Heart left ventricle (tissue), 16 donors: Measurements from ENCODE around the gene DENND6B. TPM values are rescaled to one million over a fixed set of nuclear protein-coding genes. Genes with fewer than 3 reads are reported as not detected.
"Not testable (repeated sequence)": the region's sequence is repeated elsewhere in the genome, so short reads cannot be mapped to it uniquely, and the experiment has no call there.

Experiments
- ATAC-seq, 4 donors: fragments of 200-7000 bp; cut with Tn5 transposase; one replicate each; pipeline ENCODE4 v1.9.1; 2020 to 2022; ENCODE audit warnings: moderate library complexity in 4 of 4, mild to moderate bottlenecking in 3 of 4, moderate number of reproducible peaks in 1 of 4
- DNase-seq, 5 donors: peaks; one replicate each; pipeline ENCODE4 v3.0.0-alpha.2; 2020
- H3K27ac ChIP-seq, 12 donors: fragments of 200-600 bp; sonication (generic) in 4 of 12; one replicate each; pipeline versions ENCODE4 v1.5.0 to v1.8.0; 2016 to 2022; ENCODE audit warnings: mild to moderate bottlenecking in 2 of 12
- H3K27me3 ChIP-seq, 9 donors: fragments of 200-600 bp; sonication (generic) in 2 of 9; one replicate each; pipeline versions ENCODE4 v1.5.1 to v1.8.0; 2016 to 2022; ENCODE audit warnings: mild to moderate bottlenecking in 3 of 9
- H3K36me3 ChIP-seq, 9 donors: fragments of 200-600 bp; sonication (generic) in 2 of 9; one replicate each; pipeline versions ENCODE4 v1.5.0 to v1.8.0; 2018 to 2022; ENCODE audit warnings: mild to moderate bottlenecking in 2 of 9
- H3K4me1 ChIP-seq, 12 donors: fragments of 200-600 bp; sonication (generic) in 4 of 12; one replicate each; pipeline versions ENCODE4 v1.5.0 to v1.8.0; 2016 to 2022; ENCODE audit warnings: mild to moderate bottlenecking in 3 of 12
- H3K4me3 ChIP-seq, 12 donors: fragments of 200-600 bp; sonication (generic) in 4 of 12; one replicate each; pipeline versions ENCODE4 v1.5.0 to v1.8.0; 2017 to 2022; ENCODE audit warnings: mild to moderate bottlenecking in 9 of 12, moderate library complexity in 4 of 12
- H3K9me3 ChIP-seq, 12 donors: fragments of 200-600 bp; sonication (generic) in 4 of 12; one replicate each; pipeline versions ENCODE4 v1.5.0 to v1.8.0; 2016 to 2022; ENCODE audit warnings: mild to moderate bottlenecking in 1 of 12
- CTCF ChIP-seq, 12 donors: fragments of 200-600 bp; sonication (generic) in 4 of 12; IDR thresholded peaks; one replicate each; pipeline versions ENCODE4 v1.5.0 to v1.8.0; 2018 to 2022; ENCODE audit warnings: antibody characterized with exemption in 12 of 12, mild to moderate bottlenecking in 5 of 12
- POLR2A ChIP-seq, 2 donors: fragments of 450-650 bp; IDR thresholded peaks; one replicate each; pipeline ENCODE4 v1.6.1; 2017; ENCODE audit warnings: antibody characterized with exemption in 2 of 2, mild to moderate bottlenecking in 2 of 2, moderate library complexity in 2 of 2
- WGBS, 4 donors: extraction: QIAGEN DNeasy Blood & Tissue Kit in 2 of 4; methylation state at CpG; one replicate each; pipeline versions ENCODE4 v1.1.5 to v1.1.7; 2013 to 2018; 5-methylcytosine and 5-hydroxymethylcytosine counted together
- intact Hi-C, 10 donors: fragments of 100-400 bp; cut with DNase I; formaldehyde crosslinking; loops; one replicate each; pipeline versions ENCODE4 v1.11.1 to v1.14.2; 2022
- polyA plus RNA-seq, 2 donors: library from polyadenylated mRNA; stranded (reverse); fragments of 200-250 nt; gene quantifications; one replicate each; pipeline ENCODE4 v1.2.3, GENCODE V29; 2013
- total RNA-seq, 9 donors: library from RNA; depleted of rRNA in 2 of 9; stranded (reverse); fragments of >200 nt in 2 of 9; fragmentation: NEBNext Ultra II Directional in 3 of 9; extraction: Animal tissue kit (Norgen Biotek cat#: 25700) in 3 of 9; gene quantifications; one replicate each; pipeline versions ENCODE4 v1.1.0 to v1.2.4, GENCODE V29; 2016 to 2023
- donor health status: ischemic (EF 13 %, LVEDD 7.1; RV severe dilation, severe dysfunction).
- donor health status: healthy with polysubstance abuse.
- donor health status: DM: no; HTN: yes; CAD: no.
- donor health status: DM: no; HTN: no; CAD: no.
- donor health status: ischemic (EF 25% LVEDD 6.9; RV normal size, moderate dysfunction).
- donor health status: ischemic (EF 25% LVEDD 5.7; RV mildly dilated, moderate dysfunction).
- donor health status: healthy.
- donor health status: DM: yes; HTN: yes; CAD: no.
- donor health status: ischemic (EF 35%, LVEDD 5.7; RV mildly dilated, moderate dysfunction).
- donor health status: nonischemic (EF 11% LVEDD 7.7; RV severe dilation, severe dysfunction).
- donor health status: DM: yes; HTN: yes; CAD: no.
- donor health status: PGD.
- donor health status: ischemic (EF 29% LVEDD 5.4; RV normal size, mild dysfunction).
- donor health status: nonischemic (EF 23%, LVEDD 6.1; RV moderate dilation, normal function).

DENND6B gene
- total and polyA plus RNA-seq, 11 donors: 1.0 to 3.2 (median 1.5) TPM

GRCh38 chr22:50367778-50368500, 41.1 kb upstream of the DENND6B start:
- ATAC-seq (no peak), DNase-seq (peak in 1 of 5 donors; percentile 12)
- no peaks in the 10 kb centered on the region for H3K9me3 ChIP-seq
- WGBS, 4 donors: 91 to 96% (median 95%) methylated on average over 27 of the region's 27 CpGs
- intact Hi-C loops: loop anchor here in 1 of 10 donors (10.0 kb wide), 1 partner anchor 247 kb away; no protein-coding TSS in a partner anchor
- peaks cover 0 to 19% (median 8%) of the 10 kb centered on the region in 12 donors for H3K4me1 ChIP-seq
- H3K27ac ChIP-seq: no peak overlapping the region
- no peaks in the 10 kb centered on the region for H3K27me3 ChIP-seq
- peaks cover 0 to 36% (median 13%) of the 10 kb centered on the region in 9 donors for H3K36me3 ChIP-seq
- TF ChIP-seq POLR2A (IDR thresholded peaks at IDR 0.05) (no peak), CTCF (IDR thresholded peaks at IDR 0.05) (no peak)
- H3K4me3 ChIP-seq: no peak overlapping the region

GRCh38 chr22:50363803-50364194, 37.0 kb upstream of the DENND6B start:
- H3K27ac ChIP-seq, DNase-seq, H3K9me3 ChIP-seq, ATAC-seq, H3K27me3 ChIP-seq, H3K4me3 ChIP-seq: not testable (repeated sequence)
- intact Hi-C loops: loop anchor here in 1 of 10 donors (10.0 kb wide), 1 partner anchor 251 kb away; no protein-coding TSS in a partner anchor
- Histone ChIP-seq H3K36me3 (peaks cover 0 to 29% (median 9%) of the 10 kb centered on the region in 9 donors), H3K4me1 (peaks cover 0 to 36% (median 11%) of the 10 kb centered on the region in 12 donors)
- WGBS, 4 donors: 93 to 95% (median 94%) methylated on average over 11 of the region's 11 CpGs

- no peak overlapping the region for H3K4me3 ChIP-seq
- peaks cover 0 to 36% (median 11%) of the 10 kb centered on the region in 12 donors for H3K4me1 ChIP-seq
- TF ChIP-seq CTCF (IDR thresholded peaks at IDR 0.05): no peak
- no peak for TF ChIP-seq POLR2A (IDR thresholded peaks at IDR 0.05)
- intact Hi-C loops: loop anchor here in 1 of 10 donors (10.0 kb wide), 1 partner anchor 252 kb away; no protein-coding TSS in a partner anchor
- no peak overlapping the region for H3K27ac ChIP-seq
- ATAC-seq: no peak
- H3K9me3 ChIP-seq: peaks cover 0 to 10% (median 0%) of the 10 kb centered on the region in 12 donors
- WGBS, 4 donors: 89 to 94% (median 91%) methylated on average over 8 of the region's 8 CpGs
- no peak for DNase-seq
- no peaks in the 10 kb centered on the region for H3K27me3 ChIP-seq
- H3K36me3 ChIP-seq: peaks cover 0 to 24% (median 6%) of the 10 kb centered on the region in 9 donors
Measured at GRCh38 chr22:50363166-50363802, 36.5 kb upstream of the DENND6B start.

- H3K27ac ChIP-seq: peak overlapping the region in 1 of 12 donors; percentile 15
- no peaks in the 10 kb centered on the region for H3K27me3 ChIP-seq
- no peak for DNase-seq
- intact Hi-C loops: loop anchor here in 1 of 10 donors (10.0 kb wide), 1 partner anchor 253 kb away; no protein-coding TSS in a partner anchor
- H3K36me3 ChIP-seq: peaks cover 0 to 23% (median 6%) of the 10 kb centered on the region in 9 donors
- peaks cover 0 to 31% (median 13%) of the 10 kb centered on the region in 12 donors for H3K4me1 ChIP-seq
- 92 to 96% (median 95%) methylated on average over 5 of the region's 5 CpGs for WGBS, 4 donors
- TF ChIP-seq POLR2A (IDR thresholded peaks at IDR 0.05): no peak
- no peak overlapping the region for H3K4me3 ChIP-seq
- peaks cover 0 to 10% (median 0%) of the 10 kb centered on the region in 12 donors for H3K9me3 ChIP-seq
- no peak for ATAC-seq
Measured at GRCh38 chr22:50361688-50362087, 34.9 kb upstream of the DENND6B start.

GRCh38 chr22:50361222-50361621, 34.4 kb upstream of the DENND6B start:
- Histone ChIP-seq H3K4me3 (no peak overlapping the region), H3K27me3 (no peaks in the 10 kb centered on the region), H3K9me3 (peaks cover 0 to 10% (median 0%) of the 10 kb centered on the region in 12 donors), H3K27ac (no peak overlapping the region), H3K36me3 (peaks cover 0 to 23% (median 6%) of the 10 kb centered on the region in 9 donors), H3K4me1 (peaks cover 0 to 26% (median 10%) of the 10 kb centered on the region in 12 donors)
- WGBS, 4 donors: 94 to 99% (median 96%) methylated on average over 5 of the region's 5 CpGs
- ATAC-seq (no peak), DNase-seq (no peak)
- intact Hi-C loops: loop anchor here in 1 of 10 donors (10.0 kb wide), 1 partner anchor 254 kb away; no protein-coding TSS in a partner anchor
- TF ChIP-seq POLR2A (IDR thresholded peaks at IDR 0.05) (no peak), CTCF (IDR thresholded peaks at IDR 0.05) (no peak)
